Urothelium cell line (cell line): ENCODE measurements around the gene CLASRP.
"Not testable (repeated sequence)": the region's sequence is repeated elsewhere in the genome, so short reads cannot be mapped to it uniquely, and the experiment has no call there.

Source experiments
- DNase-seq: peaks from one replicate; pipeline ENCODE4 v3.0.0; 2011; ENCODE audit warnings: low spot score, mixed read lengths
- FAIRE-seq: peaks from 2 replicates; lab custom pipeline; 2011; peaks lifted over from hg19 to GRCh38; lab: Jason Lieb, UNC

CLASRP gene

GRCh38 chr19:45100201-45100600 is 61.4 kb downstream of the CLASRP start:
- no peak for DNase-seq
- FAIRE-seq = no peak

DNA sequence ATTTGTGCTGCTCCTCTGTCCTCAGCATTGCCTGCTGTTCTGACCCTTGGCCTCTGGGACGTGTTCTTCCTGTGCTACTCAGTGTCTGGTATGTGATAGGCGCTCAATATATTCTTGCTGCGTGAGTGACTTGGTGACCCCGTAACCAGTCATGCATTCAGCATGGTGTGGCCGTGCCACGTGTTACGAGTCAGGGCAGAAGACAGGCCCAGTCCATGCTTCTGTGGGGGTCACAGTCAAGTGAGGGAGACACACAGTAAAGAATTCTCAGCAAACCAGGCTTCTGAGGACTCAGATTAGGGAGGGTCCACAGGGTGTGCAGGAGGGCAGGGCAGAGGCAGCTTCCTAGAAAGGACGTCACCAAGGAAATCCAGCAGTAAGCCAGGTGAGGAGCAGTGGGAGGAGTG is 62.0 kb downstream of the CLASRP start:
- FAIRE-seq (no peak), DNase-seq (no peak)

- no peak for DNase-seq
- no peak for FAIRE-seq
These were observed 63.0 kb downstream of the CLASRP start for GRCh38 chr19:45101806-45102205.

- FAIRE-seq (no peak), DNase-seq (no peak)
These were observed 63.6 kb downstream of the CLASRP start for GRCh38 chr19:45102481-45102880.

DNA sequence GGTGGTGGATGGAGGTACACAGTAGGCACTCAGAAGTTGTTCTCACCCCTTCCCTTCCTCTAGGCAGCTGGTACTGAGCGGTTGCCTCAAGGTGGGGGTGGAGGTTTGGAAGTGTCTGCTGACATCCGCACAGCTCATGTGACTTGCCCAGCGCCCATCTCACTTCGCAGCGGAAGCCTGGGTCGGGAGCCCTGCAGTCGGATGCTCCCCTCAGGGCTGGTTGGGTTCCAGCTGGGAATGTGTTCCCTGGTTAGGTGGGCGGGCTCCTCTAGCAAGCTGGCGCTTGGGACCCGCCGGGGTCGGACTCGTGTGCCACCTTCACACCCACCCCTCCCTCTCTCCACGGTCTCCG is 64.3 kb downstream of the CLASRP start:
- DNase-seq (no peak), FAIRE-seq (no peak)

DNA sequence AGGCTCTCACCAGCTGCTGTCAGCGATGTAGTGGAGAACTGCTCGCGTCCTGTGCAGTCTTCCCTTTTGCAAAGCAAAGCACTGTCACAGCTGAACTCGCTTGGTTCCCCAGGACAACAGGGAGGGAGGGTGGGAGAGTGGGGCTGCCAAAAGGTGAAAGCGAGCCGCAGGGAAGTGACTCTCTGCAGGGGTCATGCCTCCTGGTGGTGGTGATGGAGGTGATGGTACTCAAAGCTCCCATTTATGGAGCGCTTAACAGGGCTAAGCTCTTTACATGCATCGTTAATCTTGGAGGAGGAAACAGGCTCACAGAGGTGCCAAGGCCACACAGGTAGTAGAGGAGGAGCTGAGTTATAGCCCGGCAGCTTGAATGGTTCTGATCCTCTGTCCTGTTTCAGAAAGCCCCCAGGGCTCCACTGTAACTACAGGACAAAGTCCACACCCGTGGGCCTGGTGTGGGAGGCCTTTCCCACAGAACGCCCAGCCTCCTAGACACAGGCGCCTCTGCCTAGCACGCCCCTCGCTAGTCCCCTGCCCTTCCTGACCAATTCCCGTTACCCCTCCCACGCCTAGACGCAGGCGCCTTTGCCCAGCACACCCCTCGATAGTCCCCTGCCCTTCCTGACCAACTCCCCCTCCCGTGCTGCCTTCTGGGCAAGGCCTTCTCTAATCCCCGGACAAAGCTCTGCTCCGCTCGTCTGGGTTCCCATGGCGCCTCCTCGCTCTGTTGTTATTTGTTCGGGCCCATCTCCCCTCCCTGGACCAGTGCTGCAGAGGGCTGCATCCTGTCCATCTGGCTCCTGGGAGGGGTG is 64.9 kb downstream of the CLASRP start:
- DNase-seq (no peak), FAIRE-seq (no peak)

DNA sequence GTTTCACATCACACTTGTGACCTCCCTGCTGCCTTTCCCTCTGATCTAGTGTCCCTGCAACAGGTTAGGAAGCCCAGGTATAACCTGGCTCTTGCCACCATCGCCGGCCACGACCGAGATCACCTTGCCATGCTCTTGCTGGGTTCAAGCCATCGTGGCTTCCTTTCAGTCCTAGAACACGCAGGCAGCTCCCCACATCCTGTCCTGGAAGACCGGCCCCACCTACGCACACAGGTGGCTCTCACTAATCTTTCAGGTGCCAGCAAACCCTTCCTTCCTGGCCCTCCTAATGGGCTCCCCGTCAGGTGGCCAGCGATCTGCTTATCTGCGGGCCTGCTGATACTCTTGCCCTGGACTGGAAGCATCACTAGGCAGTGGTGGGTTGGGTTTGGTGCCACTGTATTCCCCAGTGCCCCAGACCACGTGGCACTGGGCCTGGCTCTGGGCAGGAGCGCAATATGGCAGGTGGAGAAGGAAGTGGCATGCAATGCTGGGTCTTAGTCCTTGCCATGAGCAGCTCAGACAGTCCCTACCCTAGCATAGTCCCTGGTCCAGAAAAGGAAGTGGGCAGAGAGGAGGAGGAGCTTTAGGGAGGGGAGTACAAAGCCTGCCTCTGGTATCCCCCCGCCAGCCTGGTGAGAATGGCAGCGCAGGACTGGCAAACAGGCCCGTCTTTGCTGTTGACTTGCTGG is 66.0 kb downstream of the CLASRP start:
- FAIRE-seq (no peak), DNase-seq (no peak)

DNA sequence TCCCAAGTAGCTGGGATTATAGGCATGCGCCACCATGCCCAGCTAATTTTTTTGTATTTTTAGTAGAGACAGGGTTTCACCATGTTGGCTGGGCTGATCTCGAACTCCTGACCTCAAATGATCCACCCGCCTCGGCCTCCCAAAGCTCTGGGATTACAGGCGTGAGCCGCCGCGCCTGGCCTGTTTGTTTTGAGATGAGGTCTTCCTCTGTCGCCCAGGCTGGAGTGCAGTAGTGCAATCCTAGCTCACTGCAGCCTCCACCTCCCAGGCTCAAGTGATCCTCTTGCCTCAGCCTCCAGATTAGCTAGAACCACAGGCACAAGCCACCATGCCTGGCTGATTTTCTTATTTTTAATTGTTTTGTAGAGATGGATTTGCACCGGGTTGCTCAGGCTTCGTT is 67.5 kb downstream of the CLASRP start:
- DNase-seq, FAIRE-seq: not testable (repeated sequence)

DNA sequence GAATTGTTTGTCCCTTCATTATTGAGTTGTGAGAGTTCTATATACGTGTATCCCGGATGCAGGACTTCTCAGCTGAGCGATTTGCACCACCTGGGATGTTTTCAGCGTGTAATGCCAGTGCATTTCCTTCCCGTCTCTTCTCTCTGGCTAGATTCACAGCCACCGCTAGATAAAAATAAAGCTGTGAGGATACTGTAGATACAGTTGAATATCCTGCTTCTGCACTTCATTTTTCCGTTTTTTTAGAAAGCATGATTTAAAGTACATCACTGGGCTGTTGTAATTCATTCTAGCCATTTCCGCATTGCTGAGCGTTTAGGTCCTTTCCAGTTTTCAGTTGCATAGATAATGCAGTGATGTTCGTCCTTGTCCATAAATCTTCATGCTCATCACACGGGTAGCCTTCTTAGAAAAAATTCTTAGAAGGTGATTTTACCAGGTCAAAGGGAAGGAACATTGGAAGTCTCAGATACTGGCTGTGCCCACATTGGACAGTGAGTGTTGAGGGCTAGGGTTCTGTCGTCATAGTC is 68.8 kb downstream of the CLASRP start:
- DNase-seq (no peak), FAIRE-seq (no peak)

DNA sequence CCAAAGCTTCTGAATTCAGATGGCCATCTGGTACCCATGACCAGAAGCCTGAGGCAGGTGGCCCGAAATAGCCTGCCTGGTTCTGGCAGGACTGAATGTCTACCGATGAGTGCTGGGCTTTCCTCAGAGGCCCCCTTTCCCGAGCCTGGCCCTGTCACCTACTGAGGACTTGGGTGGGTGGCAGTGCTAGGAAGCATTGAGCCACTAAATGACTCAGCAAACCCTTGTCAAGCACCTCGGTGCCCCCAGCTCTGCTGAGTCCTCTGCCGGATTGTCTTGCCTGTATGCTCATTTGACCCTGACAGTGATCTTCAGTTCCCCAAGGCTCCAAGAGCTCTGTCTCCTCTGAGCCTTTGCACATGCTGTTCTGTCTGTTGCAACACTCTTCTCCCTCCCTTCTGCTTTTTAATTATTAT is 72.0 kb downstream of the CLASRP start:
- FAIRE-seq = no peak
- no peak for DNase-seq

GRCh38 chr19:45112111-45112827 is 73.4 kb downstream of the CLASRP start:
- FAIRE-seq (no peak), DNase-seq (no peak)

DNA sequence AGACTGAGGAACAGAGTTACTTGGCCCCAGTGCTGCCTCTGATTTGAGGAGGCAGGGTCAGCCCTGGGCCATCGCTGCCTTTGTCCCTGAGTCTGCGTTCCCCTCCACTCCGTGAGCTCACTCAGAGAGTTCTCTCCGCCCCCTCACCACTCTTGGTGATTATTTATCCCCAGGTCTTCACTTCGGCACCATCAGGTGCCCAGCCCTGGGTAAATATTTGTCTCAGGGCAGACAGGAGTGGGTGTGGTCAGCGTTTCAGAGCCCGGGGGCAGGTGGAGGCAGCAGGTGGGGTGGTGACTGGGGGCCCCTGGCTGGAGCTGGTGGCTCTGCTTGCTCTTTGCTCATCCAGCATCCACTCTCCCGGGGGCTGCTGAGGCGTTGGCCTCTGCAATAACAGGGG is 74.8 kb downstream of the CLASRP start:
- FAIRE-seq (no peak), DNase-seq (no peak)

DNA sequence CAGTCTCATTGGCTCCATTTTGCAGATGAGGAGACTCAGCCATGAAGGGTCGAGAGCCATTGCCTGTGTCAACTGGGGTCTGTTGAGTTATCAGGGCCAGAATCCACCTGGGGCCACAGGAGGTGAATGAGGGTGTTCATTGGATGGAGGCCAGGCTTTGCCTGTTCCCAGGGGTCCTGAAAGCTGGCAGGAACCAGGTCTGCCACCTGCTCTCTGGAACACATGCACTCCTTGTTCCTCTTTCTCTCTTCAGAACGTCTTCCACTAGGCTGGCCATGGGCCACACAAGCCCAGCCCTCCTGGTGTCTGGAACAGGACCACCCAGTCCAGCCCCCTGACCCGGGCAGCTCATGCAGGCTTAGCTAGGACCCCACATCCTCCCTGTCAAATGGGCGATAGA is 75.3 kb downstream of the CLASRP start:
- DNase-seq (no peak), FAIRE-seq (no peak)

DNA sequence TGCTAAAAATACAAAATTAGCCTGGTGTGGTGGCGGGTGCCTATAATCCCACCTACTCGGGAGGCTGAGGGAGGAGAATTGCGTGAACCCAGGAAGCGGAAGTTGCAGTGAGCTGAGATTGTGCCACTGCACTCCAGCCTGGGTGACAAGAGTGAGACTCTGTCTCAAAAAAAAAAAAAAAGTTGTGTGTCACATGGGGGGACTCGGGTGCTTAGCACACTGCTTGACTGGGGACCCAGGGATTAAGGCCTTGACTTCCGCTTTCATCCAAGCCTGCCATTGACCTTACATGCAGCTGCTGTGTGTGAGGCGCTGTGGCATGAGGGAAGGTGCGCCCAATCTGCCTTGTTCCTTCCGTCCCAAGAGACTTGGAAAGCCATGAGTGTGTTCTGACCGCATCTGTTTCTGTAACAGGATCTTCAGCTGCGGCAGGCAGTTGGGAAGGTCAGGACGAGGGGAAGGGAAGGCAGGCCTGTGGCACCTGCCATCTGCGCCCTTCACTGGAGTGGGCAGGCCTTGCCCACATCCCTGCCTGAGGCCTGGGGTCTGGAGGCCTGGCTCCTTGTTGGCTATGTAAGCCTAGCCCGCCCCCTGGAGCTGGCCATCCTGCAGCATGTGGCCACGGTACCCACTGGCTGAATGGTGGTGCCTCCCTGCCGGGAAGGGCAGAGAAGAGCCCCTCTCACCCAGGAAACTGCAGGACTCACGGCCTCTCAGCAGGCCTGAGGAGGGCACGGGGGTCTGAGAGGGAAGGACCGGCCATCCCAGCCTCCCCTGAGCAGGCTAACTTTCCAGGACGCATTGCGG is 77.2 kb downstream of the CLASRP start:
- FAIRE-seq (no peak), DNase-seq (no peak)

DNA sequence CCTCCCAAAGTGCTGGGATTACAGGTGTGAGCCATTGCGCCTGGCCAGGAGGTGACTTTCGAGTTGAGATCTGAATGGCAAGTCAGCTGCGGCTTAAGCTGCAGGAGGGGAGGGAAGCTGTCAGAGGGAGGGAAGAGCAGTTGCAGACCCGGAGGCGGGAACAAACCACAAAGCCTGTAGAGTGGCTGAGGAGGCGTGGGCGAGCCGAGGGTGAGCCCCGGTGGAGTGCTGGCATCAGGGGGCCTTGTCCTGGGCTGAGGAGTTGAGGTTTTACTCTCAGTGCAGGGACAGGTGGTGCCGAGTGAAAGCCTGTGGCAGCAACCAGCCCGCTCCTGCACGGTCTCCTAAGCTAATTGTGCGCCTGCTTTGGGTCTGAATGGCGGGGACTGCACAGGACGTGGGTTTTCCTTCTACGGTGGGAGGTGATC is 78.3 kb downstream of the CLASRP start:
- DNase-seq = no peak
- no peak for FAIRE-seq

GRCh38 chr19:45117671-45118070 is 78.8 kb downstream of the CLASRP start:
- DNase-seq (no peak), FAIRE-seq (no peak)

DNA sequence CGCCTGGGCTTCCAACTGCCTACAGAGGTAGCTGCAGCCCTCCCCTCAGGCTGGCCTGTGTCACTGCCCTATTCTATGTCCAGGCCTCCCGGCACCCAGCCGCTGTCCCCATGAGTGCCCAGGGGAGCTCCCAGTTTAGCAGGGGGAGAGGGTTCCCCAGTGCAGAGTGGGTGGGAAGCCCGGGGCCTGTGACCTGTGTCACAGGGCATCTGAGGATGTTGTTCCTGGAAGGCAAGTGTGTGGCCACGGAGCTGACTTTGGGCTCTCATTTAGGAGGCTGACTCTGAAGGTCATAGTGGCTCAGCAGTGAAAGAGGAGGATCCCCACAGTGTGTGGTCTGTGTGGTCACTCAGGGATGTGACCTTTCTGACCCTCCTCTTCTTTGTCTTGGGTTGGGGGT is 79.3 kb downstream of the CLASRP start:
- no peak for DNase-seq
- no peak for FAIRE-seq

DNA sequence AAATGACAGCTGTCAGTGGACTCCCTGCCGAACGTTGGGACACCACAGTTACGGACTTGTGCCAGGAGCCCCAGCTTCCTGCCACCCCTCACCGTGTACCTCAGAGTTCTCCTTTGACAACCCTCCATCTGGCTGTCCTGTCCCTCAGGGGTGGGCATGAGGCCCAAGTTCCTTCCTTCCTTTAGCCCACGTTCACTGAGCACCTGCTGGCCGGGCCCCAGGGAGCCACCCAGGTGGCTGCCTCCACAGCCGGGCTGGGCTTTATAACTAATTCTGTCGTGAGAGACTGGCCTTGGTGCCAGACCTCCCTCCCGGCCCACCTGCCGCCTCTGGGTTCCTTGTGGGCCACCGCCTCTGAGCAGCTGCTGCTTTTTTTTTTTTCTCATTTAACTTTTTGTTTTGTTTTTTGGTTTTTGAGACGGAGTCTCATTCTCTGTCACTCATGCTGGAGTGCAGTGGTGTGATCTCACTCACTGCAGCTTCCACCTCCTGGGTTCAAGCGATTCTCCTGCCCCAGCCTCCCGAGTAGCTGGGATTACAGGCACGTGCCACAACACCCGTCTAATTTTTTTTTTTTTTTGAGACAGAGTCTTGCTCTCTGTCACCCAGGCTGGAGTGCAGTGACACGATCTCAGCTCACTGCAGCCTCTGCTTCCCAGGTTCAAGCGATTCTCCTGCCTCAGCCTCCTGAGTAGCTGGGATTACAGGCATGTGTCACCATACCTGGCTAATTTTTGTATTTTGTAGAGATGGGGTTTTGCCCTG is 79.9 kb downstream of the CLASRP start:
- not testable (repeated sequence) for DNase-seq, FAIRE-seq

GRCh38 chr19:45119582-45119981 is 80.7 kb downstream of the CLASRP start:
- no peak for FAIRE-seq

More at GRCh38 chr19:45119582-45119981, 80.7 kb downstream of the CLASRP start:
- no peak for DNase-seq
